Erythroblast (primary cell): ENCODE data around the gene RTN4R.
"Not testable (repeated sequence)": the region's sequence is repeated elsewhere in the genome, so short reads cannot be mapped to it uniquely, and the experiment has no call there.

Source experiments
- DNase-seq, 2 experiments: peaks; one replicate each; lab custom pipeline; 2025; lab: John Stamatoyannopoulos, UW
- GATA1 ChIP-seq: IDR thresholded peaks from 2 replicates; pipeline ENCODE4 v1.6.1; 2011; ENCODE audit warnings: low read depth, mild to moderate bottlenecking, control low read depth, low read length, moderate library complexity
- POLR2A ChIP-seq: IDR thresholded peaks from 2 replicates; pipeline ENCODE4 v1.6.1; 2011; ENCODE audit warnings: mild to moderate bottlenecking, low read length

Gene RTN4R

GRCh38 chr22:20271114-20271994 is 3.2 kb upstream of the RTN4R start:
- no peak for TF ChIP-seq POLR2A
- TF ChIP-seq GATA1: no peak
- DNase-seq: no peak

GRCh38 chr22:20270190-20271113 is 2.3 kb upstream of the RTN4R start:
- DNase-seq: not testable (repeated sequence)

GRCh38 chr22:20269673-20270072 is 1.6 kb upstream of the RTN4R start:
- DNase-seq: not testable (repeated sequence)

DNA sequence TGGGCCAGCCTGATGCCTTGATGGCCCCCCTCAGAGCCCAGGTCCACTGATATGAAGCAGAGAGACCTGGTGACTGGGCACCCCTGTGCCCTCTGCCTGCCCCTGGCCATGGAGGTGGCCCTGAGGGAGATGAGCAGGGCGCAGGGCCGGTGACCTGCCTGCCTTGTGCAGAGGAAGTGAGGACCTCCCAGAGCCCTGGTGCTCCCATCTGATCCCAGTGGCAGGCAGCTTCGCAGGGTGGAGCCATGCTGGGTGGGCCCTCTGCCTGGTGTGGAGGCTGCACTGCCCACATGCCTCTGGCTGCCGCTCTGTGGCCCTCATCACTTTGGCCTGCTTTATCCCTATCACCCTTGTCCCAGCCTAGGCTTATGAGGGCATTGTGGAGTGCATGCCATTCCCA is 1.1 kb upstream of the RTN4R start:
- DNase-seq: not testable (repeated sequence)

- TF ChIP-seq GATA1 (no peak), POLR2A (no peak)
- DNase-seq: no peak
Measured at GRCh38 chr22:20267441-20268278, 458 bp downstream of the RTN4R start.

GRCh38 chr22:20266667-20267440 is 1.3 kb downstream of the RTN4R start:
- not testable (repeated sequence) for DNase-seq

DNA sequence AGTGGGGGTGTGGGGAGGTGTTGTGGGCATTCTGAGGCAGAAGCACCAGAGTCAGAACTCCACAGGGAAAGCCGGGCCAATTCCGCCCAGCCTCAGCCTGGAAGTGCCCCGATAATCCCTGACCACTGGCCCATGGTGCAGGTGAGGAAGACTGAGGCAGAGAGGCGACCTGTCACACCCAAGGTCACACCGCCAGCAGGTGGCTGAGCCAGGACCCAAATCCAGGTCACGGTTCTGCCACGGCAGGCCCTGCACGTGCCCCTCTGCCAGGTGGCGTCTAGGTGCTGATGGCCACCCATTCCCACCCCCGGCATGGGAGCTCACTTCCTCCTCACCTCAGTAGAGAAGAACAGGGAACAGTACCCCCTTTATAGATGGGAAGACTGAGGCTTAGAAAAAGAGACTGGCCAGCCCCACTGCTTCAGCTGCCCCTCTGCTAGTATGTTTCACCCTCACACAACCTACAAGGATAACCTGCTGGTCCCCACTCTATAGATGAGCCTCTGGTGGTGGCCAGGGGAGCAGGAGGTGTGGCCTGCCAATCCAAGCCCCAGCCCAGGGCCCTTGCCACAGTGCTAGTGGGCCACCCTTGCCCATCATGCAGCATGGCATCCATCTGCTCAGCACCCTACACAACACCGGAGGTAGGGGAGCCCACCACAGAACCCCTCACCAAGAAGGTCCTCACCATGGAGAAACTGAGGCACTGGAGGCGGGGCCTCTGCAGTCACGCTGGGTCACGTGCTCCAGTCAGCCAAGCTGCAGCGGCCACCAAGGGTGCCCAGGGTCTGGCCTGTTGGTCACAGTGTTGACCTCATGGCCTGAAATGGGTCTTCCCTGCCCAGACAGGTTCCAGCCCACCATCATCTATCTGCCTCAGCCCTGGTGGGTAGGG is 2.1 kb downstream of the RTN4R start:
- DNase-seq: not testable (repeated sequence)

GRCh38 chr22:20264614-20265452 is 3.3 kb downstream of the RTN4R start:
- TF ChIP-seq POLR2A (no peak), GATA1 (no peak)
- DNase-seq: no peak

- not testable (repeated sequence) for DNase-seq
Measured at GRCh38 chr22:20263404-20264281, 4.5 kb downstream of the RTN4R start.

DNA sequence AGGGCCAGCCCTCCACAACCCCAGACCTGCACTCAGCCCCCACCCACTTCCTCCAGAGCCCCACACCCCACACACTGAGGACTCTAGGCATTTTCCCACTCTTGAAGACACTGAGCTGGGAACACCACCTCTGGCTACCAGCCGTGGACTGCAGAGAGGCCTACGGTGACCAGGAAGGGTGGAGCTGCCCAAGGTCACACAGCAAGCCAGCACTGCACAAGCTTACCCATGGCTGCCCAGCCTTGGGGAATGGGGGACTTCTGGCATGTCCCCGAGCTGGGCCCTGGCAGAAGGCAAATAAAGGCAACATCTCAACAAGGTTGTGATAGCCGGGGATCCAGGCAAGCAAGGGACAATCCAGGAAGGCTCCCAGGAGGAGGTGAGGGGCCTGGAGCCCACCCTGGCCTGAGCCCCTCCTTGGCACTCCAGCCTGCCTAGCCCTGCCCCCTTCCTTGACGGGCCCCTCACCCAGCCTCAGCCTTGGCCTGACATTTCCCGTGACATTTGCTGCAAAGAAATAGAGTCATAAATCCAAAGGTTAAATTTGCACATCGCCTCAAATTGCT is 5.5 kb downstream of the RTN4R start:
- no peak for DNase-seq
- TF ChIP-seq GATA1 (no peak), POLR2A (no peak)
